Right cardiac atrium (tissue), 5 donors: ENCODE data around the gene PVR. TPM values are rescaled to one million over a fixed set of nuclear protein-coding genes. Genes with fewer than 3 reads are reported as not detected.
"Not testable (repeated sequence)": the region's sequence is repeated elsewhere in the genome, so short reads cannot be mapped to it uniquely, and the experiment has no call there.

Experiments
- ATAC-seq, 2 donors: fragments of 200-7000 bp; cut with Tn5 transposase; one replicate each; pipeline versions ENCODE4 v1.8.0 to v1.9.1; 2020; ENCODE audit warnings: moderate library complexity in 2 of 2, mild to moderate bottlenecking in 1 of 2
- DNase-seq, 3 donors: peaks; one replicate each; pipeline ENCODE4 v3.0.0-alpha.2; 2020
- H3K27ac ChIP-seq: one replicate; pipeline ENCODE4 v1.5.1; 2013; ENCODE audit warnings: mild to moderate bottlenecking, low read length, control low read depth, moderate library complexity
- H3K27me3 ChIP-seq: one replicate; pipeline ENCODE4 v1.6.1; 2013; ENCODE audit not compliant: control insufficient read depth, insufficient read depth
- H3K4me1 ChIP-seq: one replicate; pipeline ENCODE4 v1.6.1; 2013; ENCODE audit warnings: low read length; ENCODE audit not compliant: control insufficient read depth, insufficient read depth
- H3K4me3 ChIP-seq: one replicate; pipeline ENCODE4 v1.5.1; 2013; ENCODE audit warnings: low read length, control low read depth
- H3K9me3 ChIP-seq: one replicate; pipeline ENCODE4 v1.6.1; 2013; ENCODE audit warnings: low read length; ENCODE audit not compliant: control insufficient read depth
- WGBS: extraction: QIAGEN DNeasy Blood & Tissue Kit; methylation state at CpG from one replicate; pipeline ENCODE4 v1.1.7; 2013; 5-methylcytosine and 5-hydroxymethylcytosine counted together
- intact Hi-C, 4 donors: fragments of 100-400 bp; cut with DNase I; formaldehyde crosslinking; loops; one replicate each; pipeline versions ENCODE4 v1.11.0 to v1.14.0; 2022 to 2023
- polyA plus RNA-seq: library from polyadenylated mRNA; stranded (reverse); fragments of 200-250 nt; gene quantifications from one replicate; pipeline ENCODE4 v1.2.3, GENCODE V29; 2013
- total RNA-seq, 4 donors: library from RNA; stranded (reverse); fragmentation: NEBNext Ultra II Directional; extraction: Animal tissue kit (Norgen Biotek cat#: 25700); gene quantifications; one replicate each; pipeline ENCODE4 v1.2.1, GENCODE V29; 2021
- donor health status: healthy with polysubstance abuse.
- donor health status: DM: no; HTN: yes; CAD: no.
- donor health status: DM: no; HTN: no; CAD: no.
- donor health status: DM: no; HTN: yes; CAD: no; lungs with severe emphysema.
- donor health status: DM: yes; HTN: yes; CAD: no.

PVR gene
- total and polyA plus RNA-seq, 5 donors = 25.0 to 44.8 (median 27.3) TPM

- no peaks in the 10 kb centered on the region for H3K9me3 ChIP-seq
- ATAC-seq = no peak
- H3K27me3 ChIP-seq = no peaks in the 10 kb centered on the region
- DNase-seq = no peak
- intact Hi-C loops = no loop called here
- H3K4me1 ChIP-seq = no peaks in the 10 kb centered on the region
- H3K4me3 ChIP-seq = no peak overlapping the region
- no peak overlapping the region for H3K27ac ChIP-seq
- 50% methylated on average over 8 of the region's 8 CpGs for WGBS
These were observed 33.5 kb downstream of the PVR start for GRCh38 chr19:44677019-44677811.

GRCh38 chr19:44680536-44680935, 36.8 kb downstream of the PVR start:
- no peak for DNase-seq
- H3K4me3 ChIP-seq = no peak overlapping the region
- intact Hi-C loops = no loop called here

GRCh38 chr19:44681992-44682790, 38.5 kb downstream of the PVR start:
- DNase-seq (no peak), ATAC-seq (no peak)
- WGBS = 84% methylated on average over 15 of the region's 15 CpGs

More at GRCh38 chr19:44680536-44680935, 36.8 kb downstream of the PVR start:
- Histone ChIP-seq H3K27me3 (no peaks in the 10 kb centered on the region), H3K4me1 (no peaks in the 10 kb centered on the region), H3K27ac (no peak overlapping the region), H3K9me3 (no peaks in the 10 kb centered on the region)
- ATAC-seq = no peak

GRCh38 chr19:44682807-44683206, 39.1 kb downstream of the PVR start:
- H3K4me1 ChIP-seq = no peaks in the 10 kb centered on the region
- H3K27me3 ChIP-seq = no peaks in the 10 kb centered on the region
- intact Hi-C loops = no loop called here
- H3K9me3 ChIP-seq = no peaks in the 10 kb centered on the region
- WGBS = 91% methylated on average over 2 of the region's 2 CpGs
- H3K4me3 ChIP-seq = no peak overlapping the region
- H3K27ac ChIP-seq = no peak overlapping the region
- no peak for ATAC-seq
- DNase-seq = no peak

More at GRCh38 chr19:44681992-44682790, 38.5 kb downstream of the PVR start:
- Histone ChIP-seq H3K4me1 (no peaks in the 10 kb centered on the region), H3K4me3 (no peak overlapping the region), H3K27me3 (no peaks in the 10 kb centered on the region), H3K9me3 (no peaks in the 10 kb centered on the region), H3K27ac (no peak overlapping the region)
- intact Hi-C loops = no loop called here

- intact Hi-C loops = no loop called here
- 73% methylated on average over 9 of the region's 9 CpGs for WGBS
- no peaks in the 10 kb centered on the region for H3K27me3 ChIP-seq
- ATAC-seq (no peak), DNase-seq (no peak)
- H3K4me3 ChIP-seq = no peak overlapping the region
- H3K4me1 ChIP-seq = no peaks in the 10 kb centered on the region
- H3K9me3 ChIP-seq = no peaks in the 10 kb centered on the region
- no peak overlapping the region for H3K27ac ChIP-seq
These were observed 39.9 kb downstream of the PVR start for GRCh38 chr19:44683434-44684210.

GRCh38 chr19:44684396-44684795, 40.7 kb downstream of the PVR start:
- DNase-seq, ATAC-seq, intact Hi-C loops, H3K4me1 ChIP-seq, H3K9me3 ChIP-seq, H3K27me3 ChIP-seq, H3K4me3 ChIP-seq: not testable (repeated sequence)
- WGBS = 89% methylated on average over 3 of the region's 3 CpGs
- peak overlapping the region; percentile 26 for H3K27ac ChIP-seq

- intact Hi-C loops = no loop called here
- H3K4me3 ChIP-seq = no peak overlapping the region
- DNase-seq = peak; percentile 69 to 77 (median 72)
- H3K27ac ChIP-seq = peak overlapping the region; percentile 75
- peak; percentile 61 to 86 for ATAC-seq
- no peaks in the 10 kb centered on the region for H3K4me1 ChIP-seq
- no peaks in the 10 kb centered on the region for H3K27me3 ChIP-seq
- no peaks in the 10 kb centered on the region for H3K9me3 ChIP-seq
- WGBS = 38% methylated on average over 25 of the region's 25 CpGs
These were observed 41.5 kb downstream of the PVR start for GRCh38 chr19:44684892-44685863.

GRCh38 chr19:44685877-44686276, 42.2 kb downstream of the PVR start:
- DNase-seq = peak in 1 of 3 donors; percentile 51
- intact Hi-C loops = no loop called here
- H3K27ac ChIP-seq = no peak overlapping the region

GRCh38 chr19:44686896-44687295, 43.2 kb downstream of the PVR start:
- no peaks in the 10 kb centered on the region for H3K9me3 ChIP-seq
- H3K4me3 ChIP-seq = no peak overlapping the region
- DNase-seq (no peak), ATAC-seq (no peak)
- WGBS = 78% methylated on average over 4 of the region's 4 CpGs
- intact Hi-C loops = no loop called here
- H3K27me3 ChIP-seq = no peaks in the 10 kb centered on the region
- H3K4me1 ChIP-seq = no peaks in the 10 kb centered on the region
- no peak overlapping the region for H3K27ac ChIP-seq

More at GRCh38 chr19:44685877-44686276, 42.2 kb downstream of the PVR start:
- H3K27me3 ChIP-seq = no peaks in the 10 kb centered on the region
- no peaks in the 10 kb centered on the region for H3K9me3 ChIP-seq
- ATAC-seq = peak in 1 of 2 donors; percentile 58
- 55% methylated on average over 4 of the region's 4 CpGs for WGBS
- H3K4me3 ChIP-seq = no peak overlapping the region
- H3K4me1 ChIP-seq = no peaks in the 10 kb centered on the region

GRCh38 chr19:44687888-44688287, 44.2 kb downstream of the PVR start:
- Histone ChIP-seq H3K4me1 (peaks cover 2% of the 10 kb centered on the region), H3K4me3 (no peak overlapping the region), H3K27me3 (no peaks in the 10 kb centered on the region), H3K27ac (no peak overlapping the region), H3K9me3 (no peaks in the 10 kb centered on the region)
- ATAC-seq = no peak
- no peak for DNase-seq
- WGBS = 86% methylated on average over 7 of the region's 7 CpGs
- intact Hi-C loops = loop anchor here in 1 of 4 donors (2.0 kb wide), 1 partner anchor 83 kb away; no protein-coding TSS in a partner anchor
